Gastrocnemius medialis (tissue), 4 donors: Measurements from ENCODE around the gene GRM8.

Experiments used
- CTCF ChIP-seq, 5 experiments: fragments of 450-650 bp in 3 of 5; fragments of 200-600 bp in 2 of 5; sonication (generic) in 2 of 5; IDR thresholded peaks in 4 of 5; conservative IDR thresholded peaks in 1 of 5; 1 replicate in 4 of 5; 2 replicates in 1 of 5; pipeline ENCODE4 v1.5.1; 2016 to 2019; ENCODE audit warnings: antibody characterized with exemption in 5 of 5, mild to moderate bottlenecking in 3 of 5, moderate library complexity in 3 of 5
- POLR2A ChIP-seq, 2 donors: fragments of 450-650 bp; IDR thresholded peaks; one replicate each; pipeline ENCODE4 v1.6.1; 2017; ENCODE audit warnings: antibody characterized with exemption in 2 of 2, mild to moderate bottlenecking in 2 of 2, moderate library complexity in 2 of 2

- no peak for TF ChIP-seq CTCF (IDR thresholded peaks at IDR 0.05 in 4 of 5, conservative IDR thresholded peaks at IDR 0.05 in 1 of 5)
- no peak for TF ChIP-seq POLR2A (IDR thresholded peaks at IDR 0.05)
Measured at GRCh38 chr7:126723966-126724544, 528.7 kb downstream of the GRM8 start.
